Activated CD4-positive, alpha-beta T cell treated with anti-CD3 and anti-CD28 coated beads, Interleukin-2, Interleukin-6, amounts not matched to agents 100 ng/mL and 50 ng/mL, durations not matched to agents 16 hours and 8 hours (primary cell): ENCODE measurements around the gene CHD9.
"Not testable (repeated sequence)": the region's sequence is repeated elsewhere in the genome, so short reads cannot be mapped to it uniquely, and the experiment has no call there.

ENCODE experiments used
- DNase-seq: peaks from one replicate; pipeline ENCODE4 v3.0.0-alpha.2; 2020

Gene CHD9

DNA sequence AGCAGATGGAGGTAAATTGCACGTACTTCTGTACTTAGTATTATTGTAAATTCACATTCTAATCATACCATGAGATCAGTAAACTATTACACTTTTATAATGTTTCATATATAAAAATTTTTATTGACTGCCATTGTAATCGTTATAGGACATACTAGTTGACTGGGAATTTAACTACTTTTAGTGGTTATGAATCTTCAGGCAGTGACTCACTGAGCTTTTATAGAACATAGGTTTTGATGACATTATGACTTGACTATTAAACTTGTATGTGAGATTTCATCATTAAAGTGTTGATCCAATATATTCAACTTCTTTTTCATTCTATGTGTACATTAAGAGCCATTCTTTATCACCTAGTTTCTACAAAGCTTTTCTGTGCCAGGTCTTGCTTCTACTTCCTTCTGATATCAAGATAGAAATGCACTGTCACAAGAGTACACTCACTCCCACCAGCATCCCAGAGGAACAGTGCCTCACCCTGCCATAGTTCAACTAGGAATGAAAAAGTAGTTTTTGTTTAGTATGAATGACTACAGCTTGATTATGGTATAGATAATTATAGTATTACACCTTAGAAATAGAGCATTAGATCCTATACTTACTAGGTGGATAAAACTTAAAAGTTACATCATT lies 237.1 kb downstream of the CHD9 start:
- DNase-seq, result no peak

DNA sequence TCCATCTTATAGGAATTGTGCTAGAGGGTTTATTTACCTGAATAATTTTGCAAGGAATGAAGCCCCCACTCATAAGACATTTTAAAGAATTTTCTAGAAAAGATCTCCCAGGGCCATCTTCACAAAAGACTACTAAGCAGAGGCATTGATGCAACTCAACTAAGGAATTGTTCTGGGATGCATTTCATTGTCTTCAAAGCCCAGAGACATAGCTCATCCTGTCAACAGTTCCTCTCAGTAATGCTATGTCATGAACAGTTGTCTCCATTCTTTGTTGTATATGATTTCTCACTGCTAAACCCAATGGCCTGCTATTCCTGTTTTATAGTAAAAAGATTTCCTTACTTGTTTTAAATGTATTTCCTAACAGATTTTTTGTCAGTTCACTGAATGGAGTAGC lies 242.7 kb downstream of the CHD9 start:
- DNase-seq, result no peak

DNA sequence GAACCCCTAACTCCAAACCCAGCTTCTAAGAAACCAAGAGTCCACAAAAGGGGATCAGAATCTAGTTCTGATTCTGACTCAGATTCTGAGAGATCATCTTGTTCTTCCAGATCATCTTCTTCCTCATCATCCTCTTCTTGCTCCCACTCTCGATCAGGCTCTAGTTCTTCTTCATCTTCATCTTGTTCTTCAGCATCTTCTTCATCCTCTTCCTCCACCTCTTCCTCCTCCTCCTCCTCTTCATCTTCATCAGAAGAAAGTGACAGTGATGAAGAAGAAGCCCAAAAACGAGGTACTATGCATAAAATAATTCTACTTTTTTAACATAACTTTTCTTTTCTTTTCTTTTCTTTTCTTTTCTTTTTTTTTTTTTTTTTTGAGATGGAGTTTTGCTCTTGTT lies 249.5 kb downstream of the CHD9 start:
- no peak for DNase-seq

DNA sequence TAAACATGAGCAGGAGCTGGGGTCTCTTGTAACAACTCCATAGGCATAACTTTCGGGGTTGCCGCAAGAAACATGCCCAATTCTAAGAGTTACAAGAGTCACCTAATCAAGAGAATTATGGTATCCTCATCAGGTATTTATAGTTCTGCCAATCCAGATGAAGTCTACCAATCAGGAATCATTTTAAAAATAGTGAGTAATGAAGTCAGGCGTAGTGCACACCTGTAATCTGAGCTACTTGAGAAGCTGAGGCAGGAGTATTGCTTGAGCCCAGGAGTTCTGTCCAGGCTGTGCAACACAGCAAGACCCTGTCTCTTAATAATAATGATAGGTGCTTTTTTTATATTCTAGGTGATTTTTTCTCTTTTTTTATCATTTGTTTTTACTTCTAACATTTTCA lies 251.0 kb downstream of the CHD9 start:
- no peak for DNase-seq

DNA sequence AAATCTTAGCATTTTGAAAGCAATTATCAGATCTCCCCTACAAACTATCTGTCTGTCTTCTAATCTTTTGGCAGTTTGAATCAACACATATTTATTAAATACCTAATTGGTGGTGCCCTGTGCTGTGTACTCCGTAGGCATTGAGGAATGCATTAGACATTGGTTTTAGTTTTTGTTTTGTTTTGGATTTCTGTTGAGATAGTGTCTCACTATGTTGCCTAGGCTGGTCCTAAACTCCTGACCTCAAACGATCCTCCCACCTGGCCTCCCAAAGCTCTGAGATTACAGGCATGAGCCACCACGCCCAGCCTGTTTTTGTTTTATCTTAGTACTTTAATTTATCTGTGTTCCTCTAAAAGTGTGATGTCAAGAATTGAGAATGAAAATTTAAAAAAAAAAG lies 254.7 kb downstream of the CHD9 start:
- no peak for DNase-seq

DNA sequence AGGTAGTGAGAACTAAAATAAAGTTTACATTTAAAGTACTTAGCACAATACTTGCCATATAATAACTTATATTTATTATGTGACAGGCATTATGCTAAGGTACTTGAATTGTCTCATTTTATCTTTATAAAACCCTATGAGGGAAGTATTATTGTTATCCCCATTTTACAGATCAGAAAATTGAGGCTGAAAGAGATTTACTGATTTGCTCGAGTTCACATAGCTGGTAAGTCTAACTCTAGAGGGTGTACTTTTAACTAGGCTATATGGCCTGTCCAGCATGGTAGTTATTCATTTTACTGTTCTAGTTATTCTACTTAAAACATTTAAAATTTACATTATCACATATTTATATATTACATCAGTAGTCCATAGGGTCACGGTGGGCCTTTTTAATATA lies 266.2 kb downstream of the CHD9 start:
- no peak for DNase-seq

DNA sequence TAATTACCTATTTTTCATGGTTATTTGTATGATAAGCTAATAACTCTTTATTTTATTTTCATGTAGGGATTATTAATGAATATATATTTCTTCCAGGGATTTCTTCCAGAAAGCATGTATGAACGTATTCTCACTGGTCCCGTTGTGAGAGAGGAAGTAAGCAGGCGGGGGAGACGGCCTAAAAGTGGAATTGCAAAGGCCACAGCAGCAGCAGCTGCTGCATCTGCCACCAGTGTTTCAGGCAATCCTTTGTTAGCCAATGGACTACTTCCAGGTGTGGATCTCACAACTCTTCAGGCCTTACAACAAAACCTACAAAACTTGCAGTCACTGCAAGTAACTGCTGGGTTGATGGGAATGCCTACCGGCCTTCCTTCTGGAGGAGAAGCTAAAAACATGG lies 269.1 kb downstream of the CHD9 start:
- no peak for DNase-seq

DNA sequence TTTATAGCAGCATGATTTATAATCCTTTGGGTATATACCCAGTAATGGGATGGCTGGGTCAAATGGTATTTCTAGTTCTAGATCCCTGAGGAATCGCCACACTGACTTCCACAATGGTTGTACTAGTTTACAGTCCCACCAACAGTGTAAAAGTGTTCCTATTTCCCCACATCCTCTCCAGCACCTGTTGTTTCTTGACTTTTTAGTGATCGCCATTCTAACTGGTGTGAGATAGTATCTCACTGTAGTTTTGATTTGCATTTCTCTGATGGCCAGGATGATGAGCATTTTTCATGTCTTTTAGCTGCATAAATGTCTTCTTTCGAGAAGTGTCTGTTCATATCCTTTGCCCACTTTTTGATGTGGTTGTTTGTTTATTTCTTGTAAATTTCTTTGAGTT lies 276.2 kb downstream of the CHD9 start:
- not testable (repeated sequence) for DNase-seq

DNA sequence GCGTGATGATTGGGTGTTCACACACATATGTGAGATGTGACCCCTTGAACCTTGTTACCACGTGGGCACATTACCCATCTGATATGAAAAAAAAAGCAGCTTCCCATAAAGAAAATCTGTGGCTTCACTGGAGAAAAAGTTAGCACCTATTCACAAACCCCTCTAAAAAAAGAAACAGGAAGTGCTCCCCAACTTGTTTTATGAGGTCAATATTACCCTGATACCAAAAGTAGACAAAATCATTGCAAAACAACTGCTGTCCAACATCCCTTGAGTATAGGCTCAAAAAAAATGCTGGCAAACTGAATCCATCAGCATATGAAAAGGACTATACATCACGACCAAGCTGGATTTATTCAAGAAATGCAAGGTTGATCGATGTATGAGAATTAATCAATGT lies 279.8 kb downstream of the CHD9 start:
- DNase-seq, result no peak

DNA sequence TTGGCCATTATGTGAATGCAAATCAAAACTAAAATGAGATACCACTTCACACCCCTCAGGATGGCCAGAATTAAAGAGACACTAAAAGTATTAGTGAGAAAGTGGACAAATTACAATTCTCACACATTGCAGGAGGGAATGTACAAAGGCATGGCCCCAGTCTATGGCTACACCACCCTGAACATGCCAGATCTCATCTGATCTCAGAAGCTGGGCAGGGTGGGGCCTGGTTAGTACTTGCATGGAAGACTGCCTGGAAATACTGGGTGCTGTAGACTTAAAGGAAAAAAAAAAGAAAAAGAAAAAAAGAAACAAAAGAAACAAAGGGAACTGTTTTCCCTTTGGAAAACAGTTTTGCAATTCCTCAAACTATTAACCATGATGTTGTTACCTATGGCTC lies 282.5 kb downstream of the CHD9 start:
- DNase-seq, result no peak

DNA sequence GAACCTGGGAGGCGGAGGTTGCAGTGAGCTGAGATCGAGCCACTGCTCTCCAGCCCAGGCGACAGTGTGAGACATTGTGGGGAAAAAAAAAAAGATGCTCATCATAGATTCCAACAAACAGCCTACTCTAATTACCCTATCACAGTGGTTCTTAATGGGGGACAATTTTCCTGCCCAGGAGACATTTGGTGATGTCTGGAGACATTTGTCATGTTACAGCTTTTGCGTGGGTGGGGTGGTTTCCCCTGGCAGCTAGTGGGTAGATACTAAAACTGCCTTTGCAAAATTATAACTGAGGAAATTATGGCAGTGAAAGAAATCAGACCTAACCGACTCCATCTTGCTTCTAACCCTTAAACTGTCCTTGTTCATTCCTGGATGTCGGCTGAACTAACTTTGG lies 287.0 kb downstream of the CHD9 start:
- no peak for DNase-seq

DNA sequence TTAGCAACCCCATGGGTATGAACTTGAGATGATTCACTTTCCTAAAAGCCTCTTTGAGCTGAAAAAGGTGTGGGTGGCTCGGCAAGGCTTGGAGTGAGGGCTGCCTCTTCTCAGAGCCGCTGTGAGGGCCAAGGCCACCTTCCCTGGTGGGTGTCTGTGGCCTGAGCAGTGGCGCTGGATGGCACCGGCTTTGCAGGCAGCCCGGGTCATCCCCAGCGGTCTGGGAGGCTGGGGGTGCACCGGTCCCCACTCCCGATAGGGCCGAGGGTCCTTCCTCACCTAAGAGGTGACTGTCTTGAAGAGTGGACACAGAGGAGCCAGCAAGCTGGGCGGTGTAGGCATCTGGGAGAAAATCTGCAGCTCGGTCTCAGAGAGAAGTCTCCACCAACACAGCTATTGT lies 300.3 kb downstream of the CHD9 start:
- DNase-seq, result no peak

DNA sequence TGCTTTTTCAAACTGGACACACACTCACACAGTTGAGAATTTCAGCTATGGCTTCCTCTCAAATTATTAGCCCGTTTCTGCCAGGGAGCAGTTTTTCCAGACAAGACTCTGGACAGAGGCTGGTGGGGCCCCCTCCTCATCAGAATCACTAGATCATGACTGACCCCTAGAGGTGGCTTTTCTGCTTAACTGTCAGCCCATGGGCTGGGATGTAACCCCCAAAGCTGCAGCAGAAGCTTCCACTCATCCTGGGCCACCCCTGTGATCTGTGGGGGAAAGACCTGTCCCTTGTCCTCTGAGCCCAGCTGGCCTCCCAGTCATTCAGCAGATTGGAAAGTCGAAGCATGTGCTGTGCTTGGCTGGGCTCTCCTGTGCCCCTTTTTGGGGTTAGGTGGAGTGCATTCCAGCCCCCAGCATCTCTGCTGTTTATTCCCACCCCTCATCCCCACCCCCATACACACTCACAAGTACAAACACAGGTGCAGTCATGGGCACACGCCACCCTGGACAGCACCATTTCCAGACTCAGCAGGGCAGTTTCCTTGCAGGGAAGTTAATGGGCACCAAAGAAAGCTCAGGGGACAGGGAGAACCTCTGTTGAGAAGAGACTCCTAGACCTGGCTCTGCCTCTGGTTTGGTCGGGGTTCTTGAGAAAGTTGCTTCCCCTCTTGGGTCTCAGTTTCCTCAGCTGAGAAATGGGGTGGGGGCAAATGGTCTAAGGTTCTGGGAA lies 301.9 kb downstream of the CHD9 start:
- DNase-seq, result no peak

DNA sequence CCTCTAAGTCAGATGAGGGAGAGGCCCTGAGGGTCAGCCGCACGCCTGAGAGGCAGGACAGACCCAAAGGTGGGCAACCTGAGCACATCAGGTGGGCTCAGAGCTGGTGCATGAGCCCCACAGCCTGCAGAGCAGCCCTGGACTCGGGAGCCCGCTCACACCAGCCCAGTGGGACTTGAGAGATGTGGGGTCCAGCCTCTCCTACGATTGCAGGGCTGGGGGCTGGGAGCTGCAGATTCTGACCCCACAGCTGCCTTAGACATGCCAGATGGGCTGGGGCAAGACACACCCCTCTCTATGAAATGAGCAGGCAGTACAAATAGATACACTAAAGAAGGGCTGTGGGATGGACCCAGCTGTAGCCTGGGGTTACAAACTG lies 302.4 kb downstream of the CHD9 start:
- DNase-seq, result no peak

DNA sequence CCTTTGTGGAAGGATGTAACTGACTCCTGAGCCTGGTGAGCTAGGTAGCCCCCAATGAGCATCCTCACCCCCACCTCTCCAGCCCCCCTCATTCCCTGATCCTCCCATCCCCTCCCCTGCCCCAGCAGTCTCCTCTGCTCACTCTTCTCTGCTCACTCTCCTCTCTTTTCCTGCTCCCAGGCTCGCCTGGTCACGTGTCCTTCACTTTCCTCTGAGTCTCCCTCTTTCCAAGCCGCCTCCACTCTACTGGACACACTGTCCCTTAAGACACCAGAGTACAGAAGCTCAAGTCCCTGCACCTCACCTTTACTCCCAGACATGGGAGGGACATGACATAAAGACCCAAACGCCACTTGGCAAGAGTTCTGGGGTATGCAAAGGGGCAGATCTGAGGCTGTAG lies 303.2 kb downstream of the CHD9 start:
- DNase-seq, result no peak

DNA sequence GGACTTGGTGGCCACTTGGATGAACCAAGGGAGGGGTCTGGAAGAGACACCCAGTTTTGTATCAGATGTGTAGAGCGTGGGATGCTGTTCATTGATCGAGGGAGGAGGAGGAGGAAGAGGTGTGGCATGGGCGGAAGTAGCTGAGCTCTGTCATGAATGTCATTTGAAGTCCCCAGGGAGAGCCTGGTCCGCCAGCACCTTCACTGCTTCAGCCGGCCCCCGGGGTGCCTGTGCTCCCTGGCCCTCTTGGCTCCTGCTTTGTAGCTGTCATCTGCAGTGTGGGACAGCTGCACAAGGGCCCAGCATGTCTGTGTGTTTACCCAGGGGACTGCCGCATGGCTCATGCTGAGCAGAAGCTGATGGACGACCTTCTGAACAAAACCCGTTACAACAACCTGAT lies 304.1 kb downstream of the CHD9 start:
- no peak for DNase-seq

DNA sequence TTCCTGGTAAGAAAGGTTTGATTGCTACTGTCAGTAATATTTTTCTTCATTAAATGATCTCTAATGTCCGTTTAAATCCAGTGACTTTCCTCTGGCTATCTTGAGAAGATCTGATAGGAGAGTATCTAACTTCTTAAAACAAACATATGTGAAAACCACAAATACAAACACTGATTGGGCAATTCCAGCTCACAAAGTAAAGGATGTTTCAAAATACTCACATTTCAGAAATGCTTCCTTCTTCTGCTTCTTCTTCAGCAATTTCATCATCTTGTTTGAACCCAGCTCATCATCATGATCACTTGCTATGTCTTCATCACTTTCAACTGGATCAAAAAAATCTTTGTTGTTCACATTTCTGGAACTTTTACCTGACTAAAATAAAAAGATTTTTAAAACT lies 315.1 kb downstream of the CHD9 start:
- no peak for DNase-seq

DNA sequence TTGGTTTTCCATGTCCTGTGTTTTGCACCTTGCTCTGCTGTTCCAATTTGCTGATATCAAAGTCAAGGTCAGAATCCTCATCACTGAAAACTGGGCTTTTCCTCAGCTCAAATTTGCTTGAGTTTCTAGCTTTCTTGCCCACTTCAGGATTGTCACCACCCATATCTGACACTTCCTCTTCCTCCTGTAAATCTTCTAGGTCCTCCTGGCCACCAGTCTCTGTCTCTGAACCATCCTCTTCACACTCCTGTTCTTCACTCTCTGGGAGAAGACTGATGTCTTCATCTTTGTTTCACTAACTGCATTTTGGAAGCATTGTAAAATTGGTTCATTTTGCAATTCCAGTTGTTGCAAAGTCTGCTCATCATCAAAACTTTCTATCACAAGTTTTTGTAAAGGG lies 316.0 kb downstream of the CHD9 start:
- no peak for DNase-seq

DNA sequence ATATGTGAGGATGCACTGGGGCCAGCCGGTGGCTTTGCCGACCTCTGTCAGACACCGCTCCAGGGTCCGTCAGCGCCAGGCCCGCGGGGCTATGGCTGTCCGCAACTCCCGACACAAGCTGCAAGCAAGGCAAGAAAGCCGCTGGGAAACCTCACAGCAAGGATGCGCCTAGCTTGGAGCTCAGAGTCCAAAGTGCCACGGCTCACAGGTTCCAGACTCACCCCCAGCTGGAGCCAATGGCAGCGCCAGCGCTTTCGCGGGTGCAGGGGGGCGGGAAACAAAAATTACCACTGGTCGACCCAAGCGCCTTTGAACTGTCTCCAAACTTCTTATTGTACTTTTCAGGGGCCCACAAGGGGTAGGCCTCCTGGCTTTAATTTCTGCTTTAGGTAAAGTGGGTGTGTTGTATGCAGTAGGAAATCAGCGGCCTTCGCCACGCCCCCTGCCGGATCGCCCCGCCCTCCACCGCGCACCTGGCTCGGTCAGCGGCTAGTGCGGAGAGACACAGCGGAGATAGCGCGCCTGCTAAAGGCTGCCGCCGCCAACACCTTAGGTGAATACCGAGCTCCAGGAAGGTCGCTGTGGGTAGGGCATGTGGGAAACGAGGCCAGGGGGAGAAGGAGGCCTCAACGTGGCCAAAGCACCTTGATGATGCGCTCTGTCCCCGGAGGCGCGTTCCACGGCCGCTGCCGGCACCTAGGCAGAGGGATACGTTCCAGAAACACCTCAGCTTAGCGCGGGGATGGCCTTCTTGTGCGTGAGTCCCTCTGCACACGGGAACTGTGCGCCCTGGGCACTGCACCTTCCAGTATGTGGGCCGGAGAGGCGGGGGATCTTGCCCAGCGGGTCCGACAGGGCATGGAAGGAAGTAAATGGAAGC lies 318.4 kb downstream of the CHD9 start:
- peak; percentile 56 for DNase-seq

DNA sequence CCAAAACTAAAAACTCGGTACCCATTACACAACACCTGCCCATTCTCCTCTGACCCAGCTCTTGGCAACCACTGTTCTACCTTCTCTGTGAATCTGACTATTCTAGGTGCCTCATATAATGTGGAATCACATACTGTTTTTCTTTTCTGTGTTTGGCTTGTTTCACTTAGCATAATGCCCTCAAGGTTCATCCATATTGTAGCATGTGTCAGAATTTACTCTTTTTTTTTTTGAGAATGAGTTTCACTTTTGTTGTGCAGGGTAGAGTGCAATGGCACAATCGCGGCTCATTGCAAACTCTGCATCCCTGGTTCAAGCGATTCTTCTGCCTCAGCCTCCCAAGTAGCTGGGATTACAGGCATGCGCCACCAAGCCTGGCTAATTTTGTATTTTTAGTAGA lies 320.0 kb downstream of the CHD9 start:
- no peak for DNase-seq

DNA sequence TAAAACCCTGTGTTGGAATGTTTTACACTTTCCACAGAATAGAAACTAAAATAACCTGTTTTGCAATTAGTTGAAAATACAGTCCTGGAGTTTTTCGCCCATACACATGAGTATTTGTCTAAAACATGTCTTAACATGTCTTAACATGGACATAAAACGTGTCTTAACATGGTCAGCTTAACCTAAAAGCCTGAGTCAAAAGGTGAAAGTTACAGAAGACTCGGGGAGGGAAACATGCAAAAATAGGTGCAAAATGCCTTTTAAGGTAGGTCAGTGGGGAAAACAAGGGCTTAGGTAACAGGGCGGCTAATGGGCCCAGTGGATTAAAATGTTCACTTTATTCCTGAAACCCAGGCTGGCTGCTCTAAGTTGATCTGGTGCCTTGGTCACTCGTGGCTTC lies 323.3 kb downstream of the CHD9 start:
- no peak for DNase-seq
